GM21447 (cell line): ENCODE measurements around the gene SCART1.
"Not testable (repeated sequence)": the region's sequence is repeated elsewhere in the genome, so short reads cannot be mapped to it uniquely, and the experiment has no call there.

Source experiments
- ATAC-seq: cut with Tn5 transposase; IDR thresholded peaks from one replicate; pipeline ENCODE4 v1.9.1; 2021; ENCODE audit not compliant: unreplicated experiment

SCART1 gene

GRCh38 chr10:133469205-133469604, 15.5 kb downstream of the SCART1 start:
- ATAC-seq = not testable (repeated sequence)

GRCh38 chr10:133471300-133472109, 17.8 kb downstream of the SCART1 start:
- ATAC-seq = no peak

- no peak for ATAC-seq
Observed at GRCh38 chr10:133473270-133473669, 19.5 kb downstream of the SCART1 start.

DNA sequence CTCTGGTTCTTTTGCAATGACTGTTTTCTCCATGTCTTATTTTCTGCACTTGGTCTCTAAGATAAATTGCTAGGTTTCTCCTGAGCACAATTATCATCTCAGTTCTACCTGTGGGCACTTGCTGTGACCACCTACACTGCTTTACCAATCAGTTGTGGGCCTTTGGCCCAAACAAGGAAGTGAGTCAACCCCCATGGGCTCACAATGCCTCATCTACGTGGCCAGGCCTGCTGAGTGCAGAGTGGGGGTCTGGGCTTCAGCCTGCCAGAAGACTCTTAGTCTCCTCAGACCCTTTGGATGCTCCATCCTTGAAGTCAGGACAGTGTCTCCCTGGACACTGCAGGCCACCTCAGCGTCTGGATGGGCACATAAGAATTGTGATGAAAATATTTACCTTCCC, 20.3 kb downstream of the SCART1 start:
- ATAC-seq = no peak

DNA sequence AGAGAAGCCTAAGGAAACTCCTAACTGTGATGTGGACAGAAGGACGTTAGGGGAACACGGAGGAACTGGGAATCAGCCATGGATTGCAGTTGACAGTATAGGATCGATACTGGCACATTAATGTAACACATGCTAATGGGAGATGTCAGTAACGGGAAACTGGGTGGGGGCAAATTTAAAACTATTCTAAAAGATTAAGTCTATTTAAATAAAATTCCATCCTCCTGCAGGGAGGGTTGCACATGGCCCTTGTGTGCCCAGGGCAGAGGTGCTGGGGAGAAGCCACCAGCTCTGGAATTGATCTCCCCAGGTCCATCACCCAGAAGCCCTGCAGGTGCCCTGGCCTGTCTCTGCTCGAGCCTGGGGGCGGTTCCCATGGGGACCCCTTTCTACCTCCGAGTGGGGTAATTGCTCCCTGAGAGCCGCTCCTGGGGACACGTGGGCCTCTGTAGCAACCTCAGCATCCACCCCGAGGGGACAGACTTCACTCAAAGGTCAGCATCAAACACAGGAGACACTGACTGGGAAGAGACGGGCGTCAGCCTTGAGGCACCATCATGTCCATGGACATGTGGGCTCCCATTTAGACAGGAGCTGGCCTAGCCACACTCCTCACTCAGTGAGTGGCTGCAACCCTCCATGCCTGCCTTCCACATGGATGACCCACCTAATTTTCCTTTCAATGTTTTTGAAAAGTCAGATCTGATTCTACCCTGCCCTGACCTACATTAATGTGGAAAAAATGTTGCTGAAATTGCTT, 21.1 kb downstream of the SCART1 start:
- ATAC-seq = no peak

GRCh38 chr10:133475425-133475734, 21.6 kb downstream of the SCART1 start:
- no peak for ATAC-seq

- no peak for ATAC-seq
Observed at GRCh38 chr10:133475821-133476640, 22.3 kb downstream of the SCART1 start.

GRCh38 chr10:133476641-133476990, 22.9 kb downstream of the SCART1 start:
- no peak for ATAC-seq

DNA sequence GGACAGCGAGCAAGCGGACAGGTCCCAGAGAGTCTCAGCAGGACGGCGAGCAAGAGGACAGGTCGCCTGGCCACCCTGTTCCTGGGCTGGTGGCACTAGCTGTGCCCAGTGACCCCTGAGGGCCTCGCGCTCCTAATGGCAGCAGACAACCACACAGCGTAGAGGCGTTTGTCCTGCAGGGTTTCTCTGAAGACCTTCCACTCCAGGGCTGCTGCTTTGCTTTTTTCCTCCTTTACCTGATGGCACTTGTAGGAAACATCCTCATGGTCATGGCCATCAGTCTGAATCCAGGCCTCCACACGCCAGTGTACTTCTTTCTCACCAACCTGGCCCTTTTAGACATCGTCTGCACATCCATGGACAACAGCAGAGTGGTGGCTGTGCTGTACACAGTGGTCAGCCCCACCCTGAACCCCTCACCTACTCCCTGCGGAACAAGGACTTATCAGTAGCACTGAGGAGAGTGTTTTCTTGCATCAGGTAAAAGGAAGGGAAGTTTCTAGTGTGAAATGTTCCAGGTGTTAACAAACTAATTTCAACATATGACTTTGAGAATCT, 27.4 kb downstream of the SCART1 start:
- no peak for ATAC-seq

DNA sequence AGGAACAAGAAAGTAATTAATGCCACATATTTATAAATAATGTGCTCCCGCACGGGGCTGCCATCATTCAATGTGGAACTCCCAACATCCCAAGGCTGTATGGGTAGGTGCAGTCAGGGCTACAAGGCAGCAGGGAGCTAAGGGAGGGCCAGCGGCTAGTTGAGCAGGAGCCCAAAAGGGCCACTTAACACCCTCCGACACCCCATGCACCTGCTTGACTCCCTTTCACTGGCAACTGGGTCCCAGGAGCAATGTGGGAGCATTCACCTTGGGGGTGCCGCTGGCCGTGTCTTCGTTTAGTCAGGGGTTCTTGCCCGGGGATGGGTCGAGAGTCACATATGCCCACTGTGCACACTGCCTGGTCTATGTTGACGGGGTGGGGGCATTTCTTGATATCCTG, 27.9 kb downstream of the SCART1 start:
- no peak for ATAC-seq

GRCh38 chr10:133484818-133485217, 31.1 kb downstream of the SCART1 start:
- ATAC-seq = no peak

- ATAC-seq = no peak
Observed at GRCh38 chr10:133487085-133487484, 33.3 kb downstream of the SCART1 start.

GRCh38 chr10:133488354-133488753, 34.6 kb downstream of the SCART1 start:
- no peak for ATAC-seq

GRCh38 chr10:133489816-133490588, 36.3 kb downstream of the SCART1 start:
- peak; percentile 73 for ATAC-seq

GRCh38 chr10:133493562-133493961, 39.8 kb downstream of the SCART1 start:
- ATAC-seq = not testable (repeated sequence)

- ATAC-seq = not testable (repeated sequence)
Observed at GRCh38 chr10:133497363-133497762, 43.6 kb downstream of the SCART1 start.

GRCh38 chr10:133499176-133499575, 45.4 kb downstream of the SCART1 start:
- not testable (repeated sequence) for ATAC-seq

GRCh38 chr10:133500897-133501296, 47.2 kb downstream of the SCART1 start:
- ATAC-seq = not testable (repeated sequence)

DNA sequence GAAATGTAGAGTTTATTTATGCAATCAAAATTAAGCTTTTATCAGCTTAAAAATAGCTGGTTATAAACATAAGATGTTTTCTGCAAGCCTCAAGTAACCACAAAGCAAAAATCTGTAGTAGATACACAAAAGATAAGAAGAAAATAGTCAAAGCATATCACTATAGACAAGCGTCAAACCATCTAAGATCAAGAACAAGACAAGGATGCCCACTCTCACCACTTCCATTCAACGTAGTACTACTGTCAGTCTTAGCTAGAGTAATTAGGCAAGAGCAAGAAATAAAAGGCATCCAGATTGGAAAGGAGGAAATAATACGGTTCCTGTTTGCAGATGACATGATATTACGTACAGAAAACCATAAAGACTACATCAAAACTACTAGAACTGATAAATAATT, 56.0 kb downstream of the SCART1 start:
- no peak for ATAC-seq

DNA sequence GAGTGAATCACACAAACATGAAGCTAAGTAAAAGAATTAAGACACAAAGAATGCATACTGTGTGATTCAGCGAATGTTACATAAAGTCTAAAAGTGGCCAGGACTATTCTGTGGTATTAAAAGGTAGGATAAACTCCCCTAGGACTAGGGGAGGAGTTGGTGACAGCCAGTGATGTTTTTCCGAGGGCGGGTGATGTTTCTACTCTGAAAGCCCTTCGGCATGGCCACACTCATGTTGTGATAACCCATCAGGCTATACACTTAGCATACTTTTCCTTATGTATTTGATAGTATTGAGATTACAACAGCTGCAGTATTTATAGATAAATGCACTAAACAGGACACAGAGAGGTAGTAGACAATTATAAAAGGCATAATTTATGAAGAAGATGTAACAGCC, 57.7 kb downstream of the SCART1 start:
- ATAC-seq = no peak
